A549 treated with ZK216348 at 1 μM for 4 hours (cell line): ENCODE results near the gene MYZAP. TPM values are rescaled to one million over a fixed set of nuclear protein-coding genes. Genes with fewer than 3 reads are reported as not detected.

Experiments
- total RNA-seq: library from RNA; stranded (reverse); fragments of 200-300 nt; extraction: Qiagen RNA extraction; gene quantifications from 5 replicates; pipeline ENCODE4 v1.2.3, GENCODE V29; 2022; ENCODE audit warnings: low read depth

The MYZAP gene, protein sequence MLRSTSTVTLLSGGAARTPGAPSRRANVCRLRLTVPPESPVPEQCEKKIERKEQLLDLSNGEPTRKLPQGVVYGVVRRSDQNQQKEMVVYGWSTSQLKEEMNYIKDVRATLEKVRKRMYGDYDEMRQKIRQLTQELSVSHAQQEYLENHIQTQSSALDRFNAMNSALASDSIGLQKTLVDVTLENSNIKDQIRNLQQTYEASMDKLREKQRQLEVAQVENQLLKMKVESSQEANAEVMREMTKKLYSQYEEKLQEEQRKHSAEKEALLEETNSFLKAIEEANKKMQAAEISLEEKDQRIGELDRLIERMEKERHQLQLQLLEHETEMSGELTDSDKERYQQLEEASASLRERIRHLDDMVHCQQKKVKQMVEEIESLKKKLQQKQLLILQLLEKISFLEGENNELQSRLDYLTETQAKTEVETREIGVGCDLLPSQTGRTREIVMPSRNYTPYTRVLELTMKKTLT
- total RNA-seq: 0.66 to 0.98 TPM (median 0.87 TPM) in 5 replicates

DNA sequence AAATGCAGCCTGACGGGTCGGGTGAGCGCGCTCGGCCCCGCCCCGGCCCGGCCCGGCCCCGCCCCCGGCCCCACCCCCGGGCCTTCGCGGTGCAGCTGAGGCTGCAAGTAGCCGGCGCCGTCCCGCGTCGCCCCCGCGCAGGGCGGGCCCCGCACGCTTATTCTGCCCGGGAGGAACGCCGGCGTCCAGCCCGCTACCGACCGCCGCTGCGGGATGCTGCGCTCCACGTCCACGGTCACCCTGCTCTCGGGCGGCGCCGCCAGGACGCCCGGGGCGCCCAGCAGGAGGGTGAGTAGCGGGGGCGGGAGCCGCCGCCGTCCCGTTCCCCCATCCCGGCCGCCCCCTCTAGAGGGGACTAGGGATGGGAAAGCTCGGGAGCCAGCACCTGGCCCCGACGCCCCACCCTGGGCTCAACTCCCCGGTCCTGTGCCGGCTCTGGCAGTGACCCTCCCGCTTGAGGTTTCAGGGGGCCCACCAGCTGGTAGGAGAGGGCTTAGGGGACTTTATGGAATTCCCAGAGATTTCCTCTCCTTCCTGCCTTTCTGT is at the start of gene MYZAP:
Gene MYZAP, plus strand, starts transcription at position 83 of the 546 bp plus-strand sequence. Its CDS starts 131 bp downstream, at position 214.

DNA sequence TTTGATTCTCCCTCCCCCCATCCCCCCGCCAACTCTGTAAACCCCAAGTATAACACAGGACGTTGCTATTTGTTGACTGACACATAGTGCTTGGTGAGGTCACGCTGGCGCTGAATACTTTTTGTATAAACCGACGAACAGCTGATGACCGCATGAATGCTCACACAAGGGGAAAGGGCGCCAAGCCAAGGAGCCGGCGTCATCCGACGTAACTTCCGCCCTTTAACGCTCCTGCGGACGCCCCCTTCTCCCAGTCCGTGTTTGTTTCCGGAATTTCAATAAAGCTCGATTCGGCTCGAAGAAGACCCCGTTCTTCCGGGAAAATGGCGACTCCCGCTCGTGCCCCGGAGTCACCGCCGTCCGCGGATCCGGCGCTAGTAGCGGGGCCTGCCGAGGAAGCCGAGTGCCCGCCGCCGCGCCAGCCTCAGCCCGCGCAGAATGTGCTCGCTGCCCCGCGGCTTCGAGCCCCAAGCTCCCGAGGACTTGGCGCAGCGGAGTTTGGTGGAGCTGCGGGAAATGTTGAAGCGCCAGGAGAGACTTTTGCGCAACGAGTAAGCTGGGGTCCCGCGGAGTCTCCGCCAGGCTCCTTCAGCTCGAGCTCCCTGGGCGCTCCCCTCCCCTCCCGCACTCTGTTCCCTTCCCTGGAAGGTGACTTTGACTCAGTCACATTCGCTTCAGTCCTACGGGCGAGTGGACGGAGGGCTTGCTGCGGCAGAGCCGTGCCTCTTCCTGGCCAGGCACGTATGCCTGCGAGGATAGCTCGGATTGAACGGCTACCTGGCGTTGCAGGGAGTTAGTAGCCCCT is 114.9 kb downstream of the MYZAP start, which contains the start of gene POLR2M:
Gene POLR2M, plus strand, starts transcription at position 310 of the 805 bp plus-strand sequence. Its CDS starts 129 bp downstream, at position 439.

Other genes with a start within 250 kb of the MYZAP start
- gene CGNL1, start 215.4 kb upstream of the MYZAP start, total RNA-seq: 0.71 to 1.1 TPM (median 0.85 TPM) in 5 replicates
- 30.0 to 68.7 TPM (median 58.6 TPM) in 5 replicates for gene POLR2M, start 114.8 kb downstream of the MYZAP start, total RNA-seq